Caco-2 (cell line): Measurements from ENCODE around the gene DNAH1. TPM values are rescaled to one million over a fixed set of nuclear protein-coding genes. Genes with fewer than 3 reads are reported as not detected.

Experiments used
- BruUV-seq: library from RNA; stranded (reverse); fragments of 400-500 nt; replicated peaks from 2 replicates; lab custom pipeline; 2021; lab: Mats Ljungman, UMichigan
- CTCF ChIA-PET: fragments of 300-600 bp; sonication (Branson Sonifier 250); formaldehyde crosslinking; loops from one replicate; lab custom pipeline; 2022; ENCODE audit warnings: antibody characterized with exemption; lab: Charles Lee
- POLR2A ChIA-PET: fragments of 300-600 bp; sonication (Branson Sonifier 250); formaldehyde crosslinking; loops from one replicate; lab custom pipeline; 2022; ENCODE audit warnings: antibody characterized with exemption; lab: Charles Lee
- DNase-seq, 2 experiments: peaks; one replicate each; pipeline versions ENCODE4 v3.0.0 to v3.0.0-alpha.2; 2020 to 2022
- H3K27me3 ChIP-seq: replicated peaks from 2 replicates; pipeline ENCODE4 v1.6.0; 2011; ENCODE audit warnings: low read length; ENCODE audit not compliant: control insufficient read depth, insufficient read depth
- H3K36me3 ChIP-seq: 2 replicates; pipeline ENCODE4 v1.5.1; 2011; ENCODE audit warnings: low read length; ENCODE audit not compliant: control insufficient read depth, insufficient read depth
- H3K4me1 ChIP-seq: fragments of 250-450 bp; sonication (Bioruptor Pico); 2 replicates; pipeline ENCODE4 v1.5.1; 2020; ENCODE audit warnings: mild to moderate bottlenecking
- H3K4me3 ChIP-seq: 2 replicates; pipeline ENCODE4 v1.5.1; 2011; ENCODE audit warnings: low read depth, mild to moderate bottlenecking, control low read depth, low read length
- H3K9me3 ChIP-seq: fragments of 250-450 bp; sonication (Bioruptor Pico); 2 replicates; pipeline ENCODE4 v1.5.1; 2020; ENCODE audit warnings: mild to moderate bottlenecking, moderate library complexity
- H3K27ac Mint-ChIP-seq: one replicate; pipeline ENCODE4 v1.8.0; 2022; ENCODE audit warnings: mixed read lengths; ENCODE audit not compliant: unreplicated experiment
- H3K27me3 Mint-ChIP-seq: one replicate; pipeline ENCODE4 v1.8.0; 2022; ENCODE audit warnings: mixed read lengths; ENCODE audit not compliant: insufficient read depth, unreplicated experiment
- H3K36me3 Mint-ChIP-seq: one replicate; pipeline ENCODE4 v1.8.0; 2022; ENCODE audit warnings: mild to moderate bottlenecking, mixed read lengths; ENCODE audit not compliant: insufficient read depth, unreplicated experiment
- H3K4me1 Mint-ChIP-seq: one replicate; pipeline ENCODE4 v1.8.0; 2022; ENCODE audit warnings: low read depth, mixed read lengths; ENCODE audit not compliant: unreplicated experiment
- H3K4me3 Mint-ChIP-seq: one replicate; pipeline ENCODE4 v1.8.0; 2022; ENCODE audit warnings: mild to moderate bottlenecking, moderate library complexity, mixed read lengths; ENCODE audit not compliant: unreplicated experiment
- H3K9me3 Mint-ChIP-seq: one replicate; pipeline ENCODE4 v1.8.0; 2022; ENCODE audit warnings: mixed read lengths; ENCODE audit not compliant: unreplicated experiment
- intact Hi-C: fragments of 100-400 bp; cut with micrococcal nuclease; formaldehyde crosslinking; loops from one replicate; pipeline ENCODE4 v1.10.0; 2022; ENCODE audit not compliant: unreplicated experiment
- total RNA-seq: library from RNA; stranded (reverse); gene quantifications from 2 replicates; pipeline ENCODE4 v1.2.3, GENCODE V29; 2022
- TF ChIP-seq, protein P1 (sequence below), 2 experiments: fragments of 200-600 bp in 1 of 2; IDR thresholded peaks; 1 replicate in 1 of 2; 2 replicates in 1 of 2; pipeline versions ENCODE4 v1.5.1 to v1.8.0; 2011 to 2022; ENCODE audit warnings: antibody characterized with exemption in 1 of 2, control low read depth in 1 of 2, inconsistent platforms in 1 of 2, low read depth in 1 of 2, low read length in 1 of 2, mild to moderate bottlenecking in 1 of 2, moderate library complexity in 1 of 2; ENCODE audit not compliant: insufficient read depth in 1 of 2, severe bottlenecking in 1 of 2, unreplicated experiment in 1 of 2

The DNAH1 gene
- total RNA-seq, 1 experiment from 2014 or later: 4.1 TPM

- CTCF ChIA-PET: no interaction called here
- DNase-seq: peak in 1 of 2 experiments; percentile 39
- POLR2A ChIA-PET: interaction anchor here (1.3 kb wide), 1 partner anchor 9 kb away, joined by 4 read pairs; no protein-coding TSS in a partner anchor
- Histone ChIP-seq H3K27me3 (no peaks in the 10 kb centered on the region), H3K4me3 (peak overlapping the region; percentile 71), H3K4me1 (peaks cover 61% of the 10 kb centered on the region), H3K9me3 (no peaks in the 10 kb centered on the region), H3K36me3 (no peaks in the 10 kb centered on the region; the same call in 1 of the 2 replicates)
- Mint-ChIP-seq H3K4me3 (peak overlapping the region; percentile 80), H3K27ac (peak overlapping the region; percentile 100), H3K27me3 (no peaks in the 10 kb centered on the region), H3K4me1 (peaks cover 31% of the 10 kb centered on the region), H3K36me3 (peaks cover 48% of the 10 kb centered on the region), H3K9me3 (no peaks in the 10 kb centered on the region)
- TF ChIP-seq, protein P1, sequence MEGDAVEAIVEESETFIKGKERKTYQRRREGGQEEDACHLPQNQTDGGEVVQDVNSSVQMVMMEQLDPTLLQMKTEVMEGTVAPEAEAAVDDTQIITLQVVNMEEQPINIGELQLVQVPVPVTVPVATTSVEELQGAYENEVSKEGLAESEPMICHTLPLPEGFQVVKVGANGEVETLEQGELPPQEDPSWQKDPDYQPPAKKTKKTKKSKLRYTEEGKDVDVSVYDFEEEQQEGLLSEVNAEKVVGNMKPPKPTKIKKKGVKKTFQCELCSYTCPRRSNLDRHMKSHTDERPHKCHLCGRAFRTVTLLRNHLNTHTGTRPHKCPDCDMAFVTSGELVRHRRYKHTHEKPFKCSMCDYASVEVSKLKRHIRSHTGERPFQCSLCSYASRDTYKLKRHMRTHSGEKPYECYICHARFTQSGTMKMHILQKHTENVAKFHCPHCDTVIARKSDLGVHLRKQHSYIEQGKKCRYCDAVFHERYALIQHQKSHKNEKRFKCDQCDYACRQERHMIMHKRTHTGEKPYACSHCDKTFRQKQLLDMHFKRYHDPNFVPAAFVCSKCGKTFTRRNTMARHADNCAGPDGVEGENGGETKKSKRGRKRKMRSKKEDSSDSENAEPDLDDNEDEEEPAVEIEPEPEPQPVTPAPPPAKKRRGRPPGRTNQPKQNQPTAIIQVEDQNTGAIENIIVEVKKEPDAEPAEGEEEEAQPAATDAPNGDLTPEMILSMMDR (IDR thresholded peaks at IDR 0.05; ENCODE audit: insufficient read depth in 1 of 2, low read depth in 1 of 2, low read length in 1 of 2, severe bottlenecking in 1 of 2, unreplicated experiment in 1 of 2): no peak
- BruUV-seq: no TSS peak
- intact Hi-C loops: no loop called here
Measured at GRCh38 chr3:52286777-52287110, 29.4 kb upstream of the DNAH1 start.

DNA sequence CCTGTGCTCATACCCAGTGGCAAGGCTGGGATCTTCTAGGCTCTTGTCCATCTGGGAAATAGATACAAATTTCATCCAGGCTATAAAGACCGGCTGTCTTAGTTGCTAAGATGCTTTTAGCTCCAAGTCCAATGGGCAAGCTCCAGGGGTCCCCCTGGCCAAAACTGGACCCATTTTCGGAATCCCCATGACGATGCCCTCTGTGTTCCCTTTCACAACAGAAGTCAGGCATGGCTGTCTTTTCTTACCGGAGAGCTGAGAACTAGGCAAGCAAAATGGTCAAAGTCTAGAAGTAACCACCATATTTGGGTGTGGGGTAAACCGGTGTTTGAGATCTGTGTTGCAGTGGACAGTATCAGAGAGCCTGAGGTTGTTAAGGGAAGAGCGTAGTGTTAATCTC lies 27.4 kb upstream of the DNAH1 start:
- H3K9me3 ChIP-seq: no peaks in the 10 kb centered on the region
- peak overlapping the region; percentile 71 for H3K4me3 ChIP-seq
- Mint-ChIP-seq H3K4me3 (peak overlapping the region; percentile 80), H3K27ac (peak overlapping the region; percentile 100), H3K9me3 (no peaks in the 10 kb centered on the region), H3K36me3 (peaks cover 51% of the 10 kb centered on the region), H3K27me3 (no peaks in the 10 kb centered on the region), H3K4me1 (peaks cover 27% of the 10 kb centered on the region)
- H3K27me3 ChIP-seq: no peaks in the 10 kb centered on the region
- intact Hi-C loops: loop anchor here (1.0 to 2.0 kb wide), 3 partner anchors 10 to 50 kb away; partner anchors contain the start of genes TWF2 and WDR82
- CTCF ChIA-PET: interaction anchor here (1.7 to 2.2 kb wide), 2 partner anchors 10 to 11 kb away, joined by 11 to 16 read pairs; partner anchors contain the start of gene WDR82
- H3K36me3 ChIP-seq: peaks cover 9% of the 10 kb centered on the region
- BruUV-seq: no TSS peak
- TF ChIP-seq, protein P1 (IDR thresholded peaks at IDR 0.05; ENCODE audit: insufficient read depth in 1 of 2, low read depth in 1 of 2, low read length in 1 of 2, severe bottlenecking in 1 of 2, unreplicated experiment in 1 of 2): no peak
- POLR2A ChIA-PET: interaction anchor here (1.7 to 2.0 kb wide), 2 partner anchors 10 to 134 kb away, joined by 6 to 18 read pairs; partner anchors contain the start of genes POC1A and WDR82
- DNase-seq: peak in 1 of 2 experiments; percentile 19
- peaks cover 46% of the 10 kb centered on the region for H3K4me1 ChIP-seq

- Mint-ChIP-seq H3K36me3 (peaks cover 51% of the 10 kb centered on the region), H3K27ac (peak overlapping the region; percentile 100), H3K4me3 (peak overlapping the region; percentile 80), H3K9me3 (no peaks in the 10 kb centered on the region), H3K27me3 (no peaks in the 10 kb centered on the region), H3K4me1 (peaks cover 27% of the 10 kb centered on the region)
- peaks cover 39% of the 10 kb centered on the region for H3K4me1 ChIP-seq
- peaks cover 11% of the 10 kb centered on the region for H3K36me3 ChIP-seq
- POLR2A ChIA-PET: interaction anchor here (1.0 to 2.0 kb wide), 7 partner anchors 9 to 134 kb away, joined by 3 to 18 read pairs (median 4); partner anchors contain the start of genes PPM1M and WDR82
- no peak overlapping the region; the same call in none of the 2 replicates for H3K4me3 ChIP-seq
- TF ChIP-seq, protein P1 (IDR thresholded peaks at IDR 0.05; ENCODE audit: insufficient read depth in 1 of 2, low read depth in 1 of 2, low read length in 1 of 2, severe bottlenecking in 1 of 2, unreplicated experiment in 1 of 2): no peak
- no peak for DNase-seq
- no peaks in the 10 kb centered on the region for H3K9me3 ChIP-seq
- no peaks in the 10 kb centered on the region for H3K27me3 ChIP-seq
- CTCF ChIA-PET: interaction anchor here (0.8 to 2.2 kb wide), 10 partner anchors 10 to 69 kb away, joined by 3 to 16 read pairs (median 5); partner anchors contain the start of genes PPM1M and WDR82
- intact Hi-C loops: loop anchor here (1.0 to 2.0 kb wide), 3 partner anchors 11 to 51 kb away; partner anchors contain the start of genes TWF2 and WDR82
- BruUV-seq: no TSS peak
Measured at GRCh38 chr3:52289338-52289746, 26.8 kb upstream of the DNAH1 start.
